OCI-LY3 (cell line): ENCODE data around the gene ARHGAP26.

Experiments
- H2AFZ ChIP-seq: fragments of 200-600, 300-600 bp; shearing (Covaris generic); 2 replicates; pipeline ENCODE4 v1.6.0; 2014; ENCODE audit warnings: antibody characterized with exemption, low read depth, low read length
- H3K27ac ChIP-seq: fragments of 200-600, 300-600 bp; sonication (generic); 2 replicates; pipeline ENCODE4 v1.5.1; 2014; ENCODE audit warnings: mild to moderate bottlenecking, low read length, moderate library complexity, mixed read lengths
- H3K27me3 ChIP-seq: fragments of 200-600, 300-600 bp; sonication (generic); 2 replicates; pipeline ENCODE4 v1.6.1; 2014; ENCODE audit warnings: low read depth, low read length, mixed read lengths
- H3K36me3 ChIP-seq: fragments of 200-600, 300-600 bp; sonication (generic); replicated peaks from 2 replicates; pipeline ENCODE3; 2014; ENCODE audit warnings: low read depth, low read length, mixed read lengths
- H3K4me1 ChIP-seq: fragments of 300-600, 200-600 bp; sonication (generic); 2 replicates; pipeline ENCODE4 v1.6.1; 2014; ENCODE audit warnings: low read length, mixed read lengths
- H3K4me2 ChIP-seq: fragments of 200-600, 300-600 bp; sonication (generic); 2 replicates; pipeline ENCODE4 v1.6.1; 2014; ENCODE audit warnings: low read length, mixed read lengths
- H3K4me3 ChIP-seq: fragments of 300-600, 200-600 bp; sonication (generic); 2 replicates; pipeline ENCODE4 v1.5.1; 2014; ENCODE audit warnings: antibody characterized with exemption, mild to moderate bottlenecking, low read length, moderate library complexity
- H3K79me2 ChIP-seq: fragments of 300-600, 200-600 bp; shearing (Covaris generic); 2 replicates; pipeline ENCODE4 v1.6.1; 2014; ENCODE audit warnings: mild to moderate bottlenecking, low read length, mixed read lengths
- H3K9ac ChIP-seq: fragments of 300-600, 200-600 bp; shearing (Covaris generic); 2 replicates; pipeline ENCODE4 v1.6.0; 2014; ENCODE audit warnings: mild to moderate bottlenecking, low read length, moderate library complexity
- H3K9me3 ChIP-seq: fragments of 200-600, 300-600 bp; shearing (Covaris generic); 2 replicates; pipeline ENCODE4 v1.6.1; 2014; ENCODE audit warnings: low read length, mixed read lengths; ENCODE audit not compliant: insufficient read depth
- H4K20me1 ChIP-seq: fragments of 200-600, 300-600 bp; sonication (generic); 2 replicates; pipeline ENCODE4 v1.6.1; 2016; ENCODE audit warnings: low read length, mixed read lengths; ENCODE audit not compliant: insufficient read depth
- CTCF ChIP-seq: fragments of 200-600, 300-600 bp; sonication (generic); IDR thresholded peaks from 2 replicates; pipeline ENCODE4 v1.5.1; 2014; ENCODE audit warnings: antibody characterized with exemption, low read length, low read depth
- EZH2phosphoT487 ChIP-seq: fragments of 200-600 bp; shearing (Covaris generic); IDR thresholded peaks from 2 replicates; pipeline ENCODE4 v1.6.1; 2018; ENCODE audit warnings: antibody characterized with exemption, mixed run types, low read depth

ARHGAP26 gene

DNA sequence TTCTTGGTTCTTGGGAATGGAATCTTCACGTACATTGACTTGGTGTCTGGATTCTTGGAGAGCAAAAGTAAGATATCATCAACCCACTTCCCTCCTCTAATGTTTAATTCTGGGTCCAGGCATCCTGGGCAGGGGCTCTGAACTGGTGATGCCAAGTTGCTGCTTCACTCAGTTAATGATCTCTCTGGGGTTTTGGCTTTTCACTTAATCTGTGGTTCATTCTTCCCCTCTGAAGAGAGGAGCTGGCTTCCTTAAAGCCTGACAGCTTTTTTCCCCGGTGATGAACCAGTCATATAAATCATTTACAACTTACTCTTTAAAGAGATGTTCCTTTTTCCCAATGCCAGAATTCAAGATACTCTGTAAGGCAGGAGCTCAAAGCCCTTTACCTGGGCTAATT is 65.9 kb downstream of the ARHGAP26 start:
- H3K9ac ChIP-seq = no peak overlapping the region
- peaks cover 14% of the 10 kb centered on the region for H3K4me1 ChIP-seq
- H3K9me3 ChIP-seq = no peaks in the 10 kb centered on the region
- H3K4me3 ChIP-seq = no peak overlapping the region
- H3K4me2 ChIP-seq = no peak overlapping the region
- H3K36me3 ChIP-seq = no peaks in the 10 kb centered on the region
- no peaks in the 10 kb centered on the region for H4K20me1 ChIP-seq
- no peaks in the 10 kb centered on the region for H3K79me2 ChIP-seq
- peaks cover 9% of the 10 kb centered on the region; the same call in 1 of the 2 replicates for H3K27me3 ChIP-seq
- H3K27ac ChIP-seq = no peak overlapping the region
- H2AFZ ChIP-seq = no peak overlapping the region
- TF ChIP-seq EZH2phosphoT487 = no peak
- TF ChIP-seq CTCF = no peak

DNA sequence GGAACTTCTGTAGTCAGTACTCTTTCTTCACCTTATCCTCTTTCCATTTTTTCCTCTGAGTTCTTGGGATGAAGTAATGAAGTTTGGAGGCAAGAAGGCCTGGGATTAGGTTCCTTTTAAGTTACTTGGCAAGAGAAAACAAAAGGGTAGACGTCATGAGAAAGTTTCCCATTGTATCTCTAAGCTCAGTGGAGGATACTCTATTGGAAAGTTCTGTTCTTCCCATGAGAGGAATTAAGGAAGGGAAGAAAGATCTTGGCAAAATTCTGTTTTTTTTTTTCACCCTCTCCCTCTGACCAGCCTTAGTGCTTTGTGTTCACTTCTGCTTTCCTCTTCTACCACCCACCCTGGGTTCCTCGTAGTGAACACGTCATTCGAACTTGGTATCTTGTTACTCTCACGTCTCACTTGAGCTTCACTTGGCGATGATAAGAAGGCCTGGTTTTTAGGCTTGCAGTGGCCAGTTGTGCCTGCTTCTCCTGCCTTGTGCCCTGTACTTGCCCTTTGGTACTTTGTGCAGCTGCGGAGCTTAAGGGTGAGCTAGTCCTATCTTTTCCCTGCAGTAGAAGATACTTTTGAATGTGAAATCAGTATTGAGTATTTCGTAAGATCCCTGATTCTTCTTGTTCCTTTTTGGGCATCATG is 67.0 kb downstream of the ARHGAP26 start:
- no peaks in the 10 kb centered on the region for H3K9me3 ChIP-seq
- H3K9ac ChIP-seq = no peak overlapping the region
- no peak overlapping the region for H2AFZ ChIP-seq
- no peak overlapping the region for H3K27ac ChIP-seq
- H3K79me2 ChIP-seq = no peaks in the 10 kb centered on the region
- H3K4me3 ChIP-seq = no peak overlapping the region
- H3K4me1 ChIP-seq = peaks cover 14% of the 10 kb centered on the region
- H3K36me3 ChIP-seq = no peaks in the 10 kb centered on the region
- H3K27me3 ChIP-seq = peaks cover 14% of the 10 kb centered on the region; the same call in 1 of the 2 replicates
- no peak overlapping the region for H3K4me2 ChIP-seq
- TF ChIP-seq EZH2phosphoT487 (no peak), CTCF (no peak)
- no peaks in the 10 kb centered on the region for H4K20me1 ChIP-seq

GRCh38 chr5:142838845-142839244 is 68.7 kb downstream of the ARHGAP26 start:
- Histone ChIP-seq H4K20me1 (no peaks in the 10 kb centered on the region), H3K4me3 (no peak overlapping the region), H2AFZ (no peak overlapping the region), H3K9me3 (no peaks in the 10 kb centered on the region), H3K4me2 (no peak overlapping the region), H3K79me2 (no peaks in the 10 kb centered on the region), H3K4me1 (peaks cover 12% of the 10 kb centered on the region), H3K36me3 (no peaks in the 10 kb centered on the region), H3K27me3 (peaks cover 14% of the 10 kb centered on the region; the same call in 1 of the 2 replicates), H3K9ac (no peak overlapping the region), H3K27ac (no peak overlapping the region)
- TF ChIP-seq CTCF (no peak), EZH2phosphoT487 (no peak)

DNA sequence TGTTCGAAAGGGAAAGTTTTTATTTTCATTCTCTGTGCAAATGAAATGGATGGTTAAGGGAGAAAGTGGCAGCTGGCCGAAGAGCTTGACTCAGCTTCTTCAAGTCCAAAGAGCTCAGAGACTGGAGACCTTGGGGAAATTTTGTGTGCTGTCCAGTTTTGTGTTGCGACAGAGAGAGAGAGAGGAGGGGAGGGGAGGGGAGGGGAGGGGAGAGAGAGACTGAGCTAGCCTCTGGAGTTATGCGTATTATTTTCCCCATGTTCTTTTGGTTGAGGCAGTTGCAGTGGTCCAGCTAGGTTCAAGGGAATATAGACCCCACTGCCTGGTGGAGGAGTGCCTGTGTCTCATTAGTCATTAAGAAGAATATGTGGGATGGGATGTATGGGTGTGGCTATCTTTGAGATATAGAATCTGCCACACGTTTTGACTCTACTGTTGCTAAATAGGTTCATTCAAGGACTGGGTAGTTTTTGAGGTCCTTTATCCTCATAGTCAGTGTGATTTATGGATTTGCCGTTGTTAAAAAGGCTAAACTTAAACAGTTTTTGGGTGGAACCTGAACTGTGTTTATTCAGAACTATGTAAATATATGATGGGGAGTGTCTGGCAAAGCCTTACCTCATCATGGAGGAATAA is 69.7 kb downstream of the ARHGAP26 start:
- no peak overlapping the region for H3K9ac ChIP-seq
- H2AFZ ChIP-seq = no peak overlapping the region
- H3K27ac ChIP-seq = no peak overlapping the region
- H3K4me3 ChIP-seq = no peak overlapping the region
- H3K9me3 ChIP-seq = no peaks in the 10 kb centered on the region
- peaks cover 12% of the 10 kb centered on the region for H3K4me1 ChIP-seq
- peaks cover 14% of the 10 kb centered on the region; the same call in 1 of the 2 replicates for H3K27me3 ChIP-seq
- H3K4me2 ChIP-seq = no peak overlapping the region
- no peaks in the 10 kb centered on the region for H3K79me2 ChIP-seq
- no peaks in the 10 kb centered on the region for H3K36me3 ChIP-seq
- TF ChIP-seq CTCF (no peak), EZH2phosphoT487 (no peak)
- no peaks in the 10 kb centered on the region for H4K20me1 ChIP-seq
